ENCODE measurements around the gene CHIT1.

GRCh38 chr1:203206129-203206687 lies 23.3 kb downstream of the CHIT1 start:
- TF ChIP-seq CTCF (IDR thresholded peaks at IDR 0.05): no peak
- TF ChIP-seq EP300 (IDR thresholded peaks at IDR 0.05): no peak
- TF ChIP-seq POLR2A (IDR thresholded peaks at IDR 0.05): no peak

All from ovary (tissue), 3 donors.